Neural progenitor cell (in vitro differentiated cells): ENCODE data around the gene ABCC4.

Experiments
- CTCF ChIP-seq: fragments of 200-600 bp; sonication (generic); IDR thresholded peaks from 2 replicates; pipeline ENCODE4 v1.5.1; 2017; ENCODE audit warnings: antibody characterized with exemption, mild to moderate bottlenecking
- EZH2phosphoT487 ChIP-seq: fragments of 200-600 bp; sonication (generic); IDR thresholded peaks from 2 replicates; pipeline ENCODE4 v1.6.1; 2017; ENCODE audit warnings: antibody characterized with exemption

- no peak for TF ChIP-seq EZH2phosphoT487
- TF ChIP-seq CTCF = no peak
These were observed 74.1 kb downstream of the ABCC4 start for GRCh38 chr13:95226932-95227695.
